Measurements from ENCODE around the gene NUP88. TPM values are rescaled to one million over a fixed set of nuclear protein-coding genes. Genes with fewer than 3 reads are reported as not detected.

Gene NUP88
- 133 TPM for polyA plus RNA-seq (2012; ENCODE audit: insufficient read length, low read depth)

- TF ChIP-seq REST (IDR thresholded peaks at IDR 0.05; ENCODE audit: insufficient read depth in 1 of 2, low read depth in 2 of 2, low read length in 2 of 2) (no peak), FOXP2 (optimal IDR thresholded peaks at IDR 0.05; ENCODE audit: borderline replicate concordance, extremely low read depth, extremely low read length, insufficient read depth) (peak; percentile 68), TAF1 (IDR thresholded peaks at IDR 0.05; ENCODE audit: borderline replicate concordance, insufficient read depth, low read length) (peak; percentile 96), SIN3A (IDR thresholded peaks at IDR 0.05; ENCODE audit: borderline replicate concordance, insufficient read depth, low read length) (peak; percentile 35; the same call in 1 of the 2 replicates), POLR2AphosphoS5 (IDR thresholded peaks at IDR 0.05; ENCODE audit: low read depth, low read length) (peak; percentile 60)
These were observed at the start of gene NUP88 for GRCh38 chr17:5419356-5419958. TSS of gene NUP88 (minus strand) at chr17:5419662. CDS start at chr17:5419650, 12 bp downstream.

GRCh38 chr17:5468075-5468473 lies 48.6 kb upstream of the NUP88 start:
- TF ChIP-seq POLR2AphosphoS5 (IDR thresholded peaks at IDR 0.05; ENCODE audit: low read depth, low read length) (no peak), REST (IDR thresholded peaks at IDR 0.05; ENCODE audit: insufficient read depth in 1 of 2, low read depth in 2 of 2, low read length in 2 of 2) (no peak), TAF1 (IDR thresholded peaks at IDR 0.05; ENCODE audit: borderline replicate concordance, insufficient read depth, low read length) (no peak), FOXP2 (optimal IDR thresholded peaks at IDR 0.05; ENCODE audit: borderline replicate concordance, extremely low read depth, extremely low read length, insufficient read depth) (no peak)

GRCh38 chr17:5467416-5467815 lies 48.0 kb upstream of the NUP88 start:
- TF ChIP-seq SIN3A (IDR thresholded peaks at IDR 0.05; ENCODE audit: borderline replicate concordance, insufficient read depth, low read length) (peak; percentile 3; the same call in 1 of the 2 replicates), POLR2AphosphoS5 (IDR thresholded peaks at IDR 0.05; ENCODE audit: low read depth, low read length) (no peak)

GRCh38 chr17:5466295-5466694 lies 46.8 kb upstream of the NUP88 start:
- TF ChIP-seq POLR2AphosphoS5 (IDR thresholded peaks at IDR 0.05; ENCODE audit: low read depth, low read length) (no peak), REST (IDR thresholded peaks at IDR 0.05; ENCODE audit: insufficient read depth in 1 of 2, low read depth in 2 of 2, low read length in 2 of 2) (no peak), SIN3A (IDR thresholded peaks at IDR 0.05; ENCODE audit: borderline replicate concordance, insufficient read depth, low read length) (no peak), FOXP2 (optimal IDR thresholded peaks at IDR 0.05; ENCODE audit: borderline replicate concordance, extremely low read depth, extremely low read length, insufficient read depth) (no peak), TAF1 (IDR thresholded peaks at IDR 0.05; ENCODE audit: borderline replicate concordance, insufficient read depth, low read length) (no peak)

- TF ChIP-seq FOXP2 (optimal IDR thresholded peaks at IDR 0.05; ENCODE audit: borderline replicate concordance, extremely low read depth, extremely low read length, insufficient read depth), result no peak
- TF ChIP-seq SIN3A (IDR thresholded peaks at IDR 0.05; ENCODE audit: borderline replicate concordance, insufficient read depth, low read length), result no peak
- no peak for TF ChIP-seq REST (IDR thresholded peaks at IDR 0.05; ENCODE audit: insufficient read depth in 1 of 2, low read depth in 2 of 2, low read length in 2 of 2)
- TF ChIP-seq POLR2AphosphoS5 (IDR thresholded peaks at IDR 0.05; ENCODE audit: low read depth, low read length), result no peak
- no peak for TF ChIP-seq TAF1 (IDR thresholded peaks at IDR 0.05; ENCODE audit: borderline replicate concordance, insufficient read depth, low read length)
These were observed 45.5 kb upstream of the NUP88 start for GRCh38 chr17:5464717-5465507.

All from PFSK-1 (cell line).